ENCODE results near the gene HS3ST4.

DNA sequence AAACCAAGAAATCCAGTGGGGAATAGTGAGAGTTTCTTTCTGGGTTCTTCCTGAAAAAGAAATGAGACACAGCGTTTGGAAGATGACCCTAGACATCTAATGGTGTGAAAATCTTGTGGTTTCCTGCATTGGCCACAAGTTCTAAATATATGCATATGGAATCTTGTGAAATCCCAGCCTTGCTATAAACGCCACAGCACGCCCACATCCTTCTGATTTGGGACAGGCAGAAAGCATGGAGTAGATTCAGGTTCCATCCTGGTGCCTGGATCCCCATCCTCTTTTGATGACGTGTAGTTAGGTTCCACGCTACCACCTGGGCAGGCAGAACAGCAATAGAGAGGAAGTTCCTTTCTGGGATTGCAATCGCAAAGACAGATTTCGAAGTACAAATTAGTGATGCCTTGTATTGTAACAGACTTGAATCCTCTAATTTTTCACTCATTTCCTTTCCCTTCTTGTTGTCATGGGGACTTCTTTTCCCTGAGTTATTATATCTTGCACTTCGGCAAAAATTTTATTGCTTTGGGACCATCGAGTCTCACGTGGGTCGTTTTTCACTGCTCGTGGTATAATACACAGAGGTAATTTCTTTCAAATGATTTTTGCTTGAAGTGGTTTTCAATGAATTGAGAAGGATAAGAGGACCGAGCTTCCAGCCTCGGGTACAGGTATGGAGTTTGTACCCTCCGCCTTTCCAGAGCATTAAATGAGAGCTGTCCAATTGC is 37.6 kb downstream of the HS3ST4 start:
- TF ChIP-seq CTCF (IDR thresholded peaks at IDR 0.05) (no peak), POLR2A (IDR thresholded peaks at IDR 0.05) (no peak), POLR2AphosphoS5 (IDR thresholded peaks at IDR 0.05) (no peak)
